SH-SY5Y (cell line): Measurements from ENCODE around the gene NCKAP5.

Experiments
- GATA2 ChIP-seq: IDR thresholded peaks from 2 replicates; pipeline ENCODE4 v1.6.1; 2011; ENCODE audit warnings: mild to moderate bottlenecking, low read depth, low read length
- GATA3 ChIP-seq: IDR thresholded peaks from 2 replicates; pipeline ENCODE4 v1.6.1; 2011; ENCODE audit warnings: low read depth, mild to moderate bottlenecking, low read length, moderate library complexity

Gene NCKAP5

GRCh38 chr2:133314795-133315194 lies 253.5 kb downstream of the NCKAP5 start:
- TF ChIP-seq GATA3: no peak
- no peak for TF ChIP-seq GATA2

- TF ChIP-seq GATA3: no peak
- no peak for TF ChIP-seq GATA2
These were observed 256.1 kb downstream of the NCKAP5 start for GRCh38 chr2:133312038-133312729.

- no peak for TF ChIP-seq GATA2
- no peak for TF ChIP-seq GATA3
These were observed 262.0 kb downstream of the NCKAP5 start for GRCh38 chr2:133306236-133306635.

- no peak for TF ChIP-seq GATA3
These were observed 263.9 kb downstream of the NCKAP5 start for GRCh38 chr2:133304344-133304743.

GRCh38 chr2:133303150-133303549 lies 265.1 kb downstream of the NCKAP5 start:
- no peak for TF ChIP-seq GATA2
- TF ChIP-seq GATA3: no peak

GRCh38 chr2:133296401-133296800 lies 271.9 kb downstream of the NCKAP5 start:
- TF ChIP-seq GATA3: no peak
- no peak for TF ChIP-seq GATA2

GRCh38 chr2:133293544-133294353 lies 274.5 kb downstream of the NCKAP5 start:
- TF ChIP-seq GATA2 (no peak), GATA3 (no peak)

- TF ChIP-seq GATA2 (no peak), GATA3 (no peak)
These were observed 276.0 kb downstream of the NCKAP5 start for GRCh38 chr2:133292259-133292658.

- TF ChIP-seq GATA3: no peak
- no peak for TF ChIP-seq GATA2
These were observed 280.6 kb downstream of the NCKAP5 start for GRCh38 chr2:133287709-133288108.

- TF ChIP-seq GATA3: no peak
- TF ChIP-seq GATA2: no peak
These were observed 281.8 kb downstream of the NCKAP5 start for GRCh38 chr2:133286326-133286922.

- no peak for TF ChIP-seq GATA3
These were observed 295.2 kb downstream of the NCKAP5 start for GRCh38 chr2:133273031-133273430.

GRCh38 chr2:133271105-133271504 lies 297.2 kb downstream of the NCKAP5 start:
- no peak for TF ChIP-seq GATA3

GRCh38 chr2:133270550-133270949 lies 297.7 kb downstream of the NCKAP5 start:
- no peak for TF ChIP-seq GATA2
- no peak for TF ChIP-seq GATA3

GRCh38 chr2:133266926-133267590 lies 301.2 kb downstream of the NCKAP5 start:
- TF ChIP-seq GATA2: no peak
- no peak for TF ChIP-seq GATA3
